SK-N-SH (cell line): Measurements from ENCODE around the gene CCDC187. TPM values are rescaled to one million over a fixed set of nuclear protein-coding genes. Genes with fewer than 3 reads are reported as not detected.

Source experiments
- CTCF ChIA-PET: fragments of 300-600, 350-600 bp; formaldehyde crosslinking; extraction: SDS; loops from one replicate; lab custom pipeline; 2021; lab: Yijun Ruan, JAX
- POLR2A ChIA-PET: fragments of 350-600 bp; sonication (Branson Sonifier 250); formaldehyde crosslinking; extraction: SDS; loops from one replicate; lab custom pipeline; 2020; ENCODE audit warnings: antibody characterized with exemption, inconsistent platforms; lab: Yijun Ruan, JAX
- DNase-seq: peaks from one replicate; pipeline ENCODE4 v3.0.0; 2012
- H2AFZ ChIP-seq: fragments of 200-600 bp; sonication (generic); 2 replicates; pipeline ENCODE4 v1.8.1; 2016; ENCODE audit warnings: antibody characterized with exemption, mild to moderate bottlenecking, low read depth
- H3F3A ChIP-seq: fragments of 200-600 bp; sonication (generic); replicated peaks from 2 replicates; pipeline ENCODE3; 2016; ENCODE audit warnings: antibody characterized with exemption, mild to moderate bottlenecking; ENCODE audit not compliant: insufficient read depth
- H3K27ac ChIP-seq, 2 experiments: fragments of 200-500 bp in 1 of 2; fragments of 200-600 bp in 1 of 2; sonication (Bioruptor generic) in 1 of 2; sonication (generic), shearing (Covaris generic) in 1 of 2; 2 replicates each; pipeline versions ENCODE4 v1.5.1 to v1.6.1; 2014 to 2016; ENCODE audit warnings: low read depth in 2 of 2, inconsistent platforms in 1 of 2, low read length in 1 of 2, mild to moderate bottlenecking in 1 of 2, mixed read lengths in 1 of 2
- H3K27me3 ChIP-seq: fragments of 200-600 bp; sonication (generic), shearing (Covaris generic); 2 replicates; pipeline ENCODE4 v1.6.1; 2016; ENCODE audit warnings: mixed run types; ENCODE audit not compliant: insufficient read depth
- H3K36me3 ChIP-seq, 2 experiments: fragments of 200-500 bp in 1 of 2; fragments of 200-600 bp in 1 of 2; sonication (Bioruptor generic) in 1 of 2; sonication (generic) in 1 of 2; replicated peaks in 1 of 2; 2 replicates each; pipeline versions ENCODE3 to v1.5.1; 2014 to 2016; ENCODE audit warnings: low read length in 1 of 2, mild to moderate bottlenecking in 1 of 2; ENCODE audit not compliant: insufficient read depth in 2 of 2, control insufficient read depth in 1 of 2
- H3K4me1 ChIP-seq, 2 experiments: fragments of 200-500 bp in 1 of 2; fragments of 200-600 bp in 1 of 2; sonication (Bioruptor generic) in 1 of 2; sonication (generic), shearing (Covaris generic) in 1 of 2; 2 replicates each; pipeline versions ENCODE4 v1.5.1 to v1.6.1; 2014 to 2016; ENCODE audit warnings: low read depth in 1 of 2, low read length in 1 of 2, mixed run types in 1 of 2; ENCODE audit not compliant: insufficient read depth in 2 of 2, control insufficient read depth in 1 of 2
- H3K4me2 ChIP-seq: fragments of 200-600 bp; sonication (generic), shearing (Covaris generic); 2 replicates; pipeline ENCODE4 v1.6.1; 2017; ENCODE audit warnings: mixed run types
- H3K4me3 ChIP-seq, 2 experiments: fragments of 200-500 bp in 1 of 2; fragments of 200-600 bp in 1 of 2; sonication (Bioruptor generic) in 1 of 2; sonication (generic), shearing (Covaris generic) in 1 of 2; 2 replicates each; pipeline versions ENCODE4 v1.5.1 to v1.8.1; 2014 to 2016; ENCODE audit warnings: low read depth in 2 of 2, inconsistent platforms in 1 of 2, low read length in 1 of 2, mild to moderate bottlenecking in 1 of 2, mixed read lengths in 1 of 2, moderate library complexity in 1 of 2
- H3K79me2 ChIP-seq: fragments of 200-600 bp; sonication (generic); 2 replicates; pipeline ENCODE4 v1.8.1; 2017; ENCODE audit warnings: mild to moderate bottlenecking; ENCODE audit not compliant: insufficient read depth
- H3K9ac ChIP-seq: fragments of 200-600 bp; sonication (generic); 2 replicates; pipeline ENCODE4 v1.6.1; 2017; ENCODE audit warnings: mixed run types
- H3K9me2 ChIP-seq: fragments of 200-600 bp; sonication (generic); 2 replicates; pipeline ENCODE4 v1.6.1; 2017; ENCODE audit warnings: mixed run types
- H3K9me3 ChIP-seq: fragments of 200-600 bp; sonication (generic); 2 replicates; pipeline ENCODE4 v1.6.1; 2017; ENCODE audit warnings: mixed run types, mild to moderate bottlenecking, moderate library complexity
- H4K20me1 ChIP-seq: fragments of 200-600 bp; sonication (generic); 2 replicates; pipeline ENCODE4 v1.6.1; 2017; ENCODE audit warnings: mild to moderate bottlenecking, mixed run types; ENCODE audit not compliant: insufficient read depth
- CHD2 ChIP-seq: fragments of 150-350 bp; IDR thresholded peaks from 2 replicates; pipeline ENCODE4 v1.6.1; 2018; ENCODE audit warnings: low read length; ENCODE audit not compliant: partially characterized antibody
- ELF1 ChIP-seq: IDR thresholded peaks from 2 replicates; pipeline ENCODE4 v1.4.0; 2012
- EZH2phosphoT487 ChIP-seq: fragments of 200-600 bp; sonication (generic); IDR thresholded peaks from 2 replicates; pipeline ENCODE4 v1.6.1; 2017; ENCODE audit warnings: low read depth, mixed run types, mild to moderate bottlenecking, antibody characterized with exemption, moderate library complexity, borderline replicate concordance
- FOSL2 ChIP-seq: IDR thresholded peaks from 2 replicates; pipeline ENCODE4 v1.4.0; 2012; ENCODE audit warnings: low read depth, mild to moderate bottlenecking, moderate library complexity, borderline replicate concordance
- FOXJ3 ChIP-seq: sonication (generic); formaldehyde crosslinking; IDR thresholded peaks from 2 replicates; pipeline ENCODE4 v1.5.1; 2020; ENCODE audit warnings: mild to moderate bottlenecking, missing genetic modification reagents
- MEF2A ChIP-seq: IDR thresholded peaks from 2 replicates; pipeline ENCODE4 v1.4.0; 2012; ENCODE audit warnings: low read depth, borderline replicate concordance
- MXI1 ChIP-seq: IDR thresholded peaks from 2 replicates; pipeline ENCODE4 v1.6.1; 2012; ENCODE audit warnings: mild to moderate bottlenecking, low read depth, low read length, improper control_type of control experiment
- NRF1 ChIP-seq: IDR thresholded peaks from 2 replicates; pipeline ENCODE4 v1.6.1; 2012; ENCODE audit warnings: low read depth, mild to moderate bottlenecking, low read length
- RAD21 ChIP-seq: IDR thresholded peaks from 2 replicates; pipeline ENCODE4 v1.6.1; 2012; ENCODE audit warnings: mild to moderate bottlenecking, low read length
- RXRA ChIP-seq: IDR thresholded peaks from 2 replicates; pipeline ENCODE4 v1.4.0; 2012; ENCODE audit warnings: low read depth, mild to moderate bottlenecking, borderline replicate concordance
- SIN3A ChIP-seq: IDR thresholded peaks from 2 replicates; pipeline ENCODE4 v1.6.1; 2012; ENCODE audit warnings: low read depth, mild to moderate bottlenecking, low read length, moderate library complexity, borderline replicate concordance
- SMC3 ChIP-seq: IDR thresholded peaks from 2 replicates; pipeline ENCODE4 v1.6.1; 2012; ENCODE audit warnings: low read depth, low read length, improper control_type of control experiment
- TAF1 ChIP-seq: IDR thresholded peaks from 2 replicates; pipeline ENCODE4 v1.6.1; 2012; ENCODE audit warnings: low read depth, mild to moderate bottlenecking, low read length, moderate library complexity, borderline replicate concordance
- TCF12 ChIP-seq: IDR thresholded peaks from 2 replicates; pipeline ENCODE4 v1.4.0; 2012
- TEAD4 ChIP-seq: IDR thresholded peaks from 2 replicates; pipeline ENCODE4 v1.4.0; 2012; ENCODE audit warnings: mild to moderate bottlenecking, borderline replicate concordance; ENCODE audit not compliant: insufficient read depth
- WGBS: methylation state at CpG from one replicate; pipeline ENCODE4 v1.1.6; 2017; ENCODE audit warnings: low lambda C conversion rate; 5-methylcytosine and 5-hydroxymethylcytosine counted together
- polyA plus RNA-seq, 3 experiments: library from polyadenylated mRNA; depleted of rRNA; stranded (reverse); fragments of >200 nt; gene quantifications; 2 replicates each; pipeline ENCODE4 v1.2.3, GENCODE V29; 2012
- TF ChIP-seq, protein P1 (sequence below): fragments of 200-600 bp; sonication (generic); IDR thresholded peaks from 2 replicates; pipeline ENCODE4 v1.6.1; 2017; ENCODE audit warnings: antibody characterized with exemption, mild to moderate bottlenecking, moderate library complexity
- TF ChIP-seq, protein P2 (sequence below): IDR thresholded peaks from 2 replicates; pipeline ENCODE4 v1.4.0; 2012; ENCODE audit warnings: low read depth, borderline replicate concordance
- TF ChIP-seq, protein P3 (sequence below): IDR thresholded peaks from 2 replicates; pipeline ENCODE4 v1.4.0; 2012; ENCODE audit warnings: low read depth, borderline replicate concordance
- TF ChIP-seq, protein P4 (sequence below): IDR thresholded peaks from 2 replicates; pipeline ENCODE4 v1.4.0; 2012; ENCODE audit warnings: low read depth

The CCDC187 gene
- not detected in 2 replicates for polyA plus RNA-seq (2012; rRNA removed)
- polyA plus RNA-seq (2012; cell fraction: cytosol; rRNA removed) = not detected in 2 replicates
- 0.02 TPM in 1 of 2 replicates, not detected in the other for polyA plus RNA-seq (2012; cell fraction: nucleus; rRNA removed)

DNA sequence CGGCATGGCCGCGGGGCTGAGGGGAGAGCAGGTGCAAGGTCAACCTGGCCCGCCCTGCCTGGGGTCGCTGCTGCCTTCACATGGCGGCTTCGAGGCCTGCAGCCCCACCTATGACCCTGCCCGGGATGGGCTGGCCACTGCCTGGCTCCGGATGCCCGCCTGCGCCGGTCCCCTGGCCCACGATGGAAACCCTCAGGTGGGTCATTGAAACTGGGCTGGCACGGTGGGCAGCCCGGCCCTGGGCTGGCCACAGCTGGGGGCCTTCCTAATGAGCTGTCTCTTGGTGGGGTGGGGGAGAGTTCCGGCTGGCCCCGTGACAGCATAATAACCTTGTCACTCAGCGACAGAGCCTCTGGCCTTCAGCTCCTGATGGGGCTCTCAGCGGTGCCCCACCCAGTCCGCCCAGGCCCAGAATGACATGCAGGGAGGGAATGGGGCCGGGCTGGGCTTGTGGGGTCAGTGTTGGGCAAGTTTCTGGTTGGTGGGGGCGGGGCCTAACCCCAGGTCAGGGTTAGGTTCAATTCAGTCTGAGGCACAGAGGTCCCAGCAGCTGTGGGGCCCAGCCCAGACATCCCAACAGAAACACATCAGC, at the start of gene CCDC187:
CCDC187 (minus strand) TSS at position 270 of the 592 bp plus-strand sequence; CDS start at position 6, 264 bp downstream.
- no peak within 1 kb of the TSS for H3K9ac ChIP-seq
- no peak within 1 kb of the TSS for H3K27ac ChIP-seq
- H3K4me3 ChIP-seq = no peak within 1 kb of the TSS
- TF ChIP-seq, protein P1, sequence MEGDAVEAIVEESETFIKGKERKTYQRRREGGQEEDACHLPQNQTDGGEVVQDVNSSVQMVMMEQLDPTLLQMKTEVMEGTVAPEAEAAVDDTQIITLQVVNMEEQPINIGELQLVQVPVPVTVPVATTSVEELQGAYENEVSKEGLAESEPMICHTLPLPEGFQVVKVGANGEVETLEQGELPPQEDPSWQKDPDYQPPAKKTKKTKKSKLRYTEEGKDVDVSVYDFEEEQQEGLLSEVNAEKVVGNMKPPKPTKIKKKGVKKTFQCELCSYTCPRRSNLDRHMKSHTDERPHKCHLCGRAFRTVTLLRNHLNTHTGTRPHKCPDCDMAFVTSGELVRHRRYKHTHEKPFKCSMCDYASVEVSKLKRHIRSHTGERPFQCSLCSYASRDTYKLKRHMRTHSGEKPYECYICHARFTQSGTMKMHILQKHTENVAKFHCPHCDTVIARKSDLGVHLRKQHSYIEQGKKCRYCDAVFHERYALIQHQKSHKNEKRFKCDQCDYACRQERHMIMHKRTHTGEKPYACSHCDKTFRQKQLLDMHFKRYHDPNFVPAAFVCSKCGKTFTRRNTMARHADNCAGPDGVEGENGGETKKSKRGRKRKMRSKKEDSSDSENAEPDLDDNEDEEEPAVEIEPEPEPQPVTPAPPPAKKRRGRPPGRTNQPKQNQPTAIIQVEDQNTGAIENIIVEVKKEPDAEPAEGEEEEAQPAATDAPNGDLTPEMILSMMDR = no peak
- TF ChIP-seq TCF12 (no peak), NRF1 (no peak), TAF1 (no peak), TEAD4 (no peak), SMC3 (no peak), RAD21 (no peak), SIN3A (no peak), MEF2A (no peak)
- TF ChIP-seq, all 33 proteins: peak for 0
- Histone ChIP-seq H3K36me3 (no peaks in the 10 kb centered on the region), H3K4me1 (peaks cover 0 to 5% of the 10 kb centered on the region in 2 experiments; a peak in 1 of 4 replicates), H3K4me2 (no peak within 1 kb of the TSS), H2AFZ (no peak within 1 kb of the TSS), H4K20me1 (no peaks in the 10 kb centered on the region), H3F3A (peaks cover 5% of the 10 kb centered on the region), H3K9me2 (no peaks in the 10 kb centered on the region), H3K79me2 (no peaks in the 10 kb centered on the region), H3K9me3 (no peaks in the 10 kb centered on the region), H3K27me3 (no peaks in the 10 kb centered on the region)
- 71% methylated on average over 6 of the region's 22 CpGs for WGBS
- DNase-seq = no peak
- ChIA-PET CTCF (interaction anchor here (0.8 to 1.1 kb wide), 3 partner anchors 13 to 79 kb away, joined by 3 read pairs; no protein-coding TSS in a partner anchor), POLR2A (no interaction called here)

DNA sequence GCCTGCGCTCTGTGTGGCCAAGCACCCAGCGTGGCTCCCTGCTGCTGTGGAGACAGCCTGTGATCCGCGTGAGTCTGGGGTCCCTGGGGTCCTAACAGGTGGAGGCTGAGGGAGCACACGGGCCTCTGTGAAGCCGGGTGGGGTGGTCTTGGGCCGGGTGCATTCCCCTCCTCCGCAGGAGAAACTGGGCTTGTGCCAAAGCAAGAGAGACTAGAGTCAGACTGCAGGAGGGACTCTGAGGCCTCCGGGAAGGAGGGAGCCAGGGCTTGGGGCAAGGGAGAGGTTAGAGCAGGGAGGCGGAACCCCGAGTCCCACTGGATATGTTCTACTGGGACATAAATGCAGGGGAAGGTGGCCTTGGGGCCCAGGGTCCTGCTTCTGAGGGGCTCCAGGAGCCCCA, 49.2 kb upstream of the CCDC187 start:
- no peak for TF ChIP-seq FOSL2
- TF ChIP-seq, protein P2, sequence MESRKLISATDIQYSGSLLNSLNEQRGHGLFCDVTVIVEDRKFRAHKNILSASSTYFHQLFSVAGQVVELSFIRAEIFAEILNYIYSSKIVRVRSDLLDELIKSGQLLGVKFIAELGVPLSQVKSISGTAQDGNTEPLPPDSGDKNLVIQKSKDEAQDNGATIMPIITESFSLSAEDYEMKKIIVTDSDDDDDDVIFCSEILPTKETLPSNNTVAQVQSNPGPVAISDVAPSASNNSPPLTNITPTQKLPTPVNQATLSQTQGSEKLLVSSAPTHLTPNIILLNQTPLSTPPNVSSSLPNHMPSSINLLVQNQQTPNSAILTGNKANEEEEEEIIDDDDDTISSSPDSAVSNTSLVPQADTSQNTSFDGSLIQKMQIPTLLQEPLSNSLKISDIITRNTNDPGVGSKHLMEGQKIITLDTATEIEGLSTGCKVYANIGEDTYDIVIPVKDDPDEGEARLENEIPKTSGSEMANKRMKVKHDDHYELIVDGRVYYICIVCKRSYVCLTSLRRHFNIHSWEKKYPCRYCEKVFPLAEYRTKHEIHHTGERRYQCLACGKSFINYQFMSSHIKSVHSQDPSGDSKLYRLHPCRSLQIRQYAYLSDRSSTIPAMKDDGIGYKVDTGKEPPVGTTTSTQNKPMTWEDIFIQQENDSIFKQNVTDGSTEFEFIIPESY = no peak
- no peak for TF ChIP-seq SIN3A
- TF ChIP-seq EZH2phosphoT487 = no peak
- TF ChIP-seq TAF1 = no peak
- TF ChIP-seq RAD21 = no peak
- TF ChIP-seq, protein P3, sequence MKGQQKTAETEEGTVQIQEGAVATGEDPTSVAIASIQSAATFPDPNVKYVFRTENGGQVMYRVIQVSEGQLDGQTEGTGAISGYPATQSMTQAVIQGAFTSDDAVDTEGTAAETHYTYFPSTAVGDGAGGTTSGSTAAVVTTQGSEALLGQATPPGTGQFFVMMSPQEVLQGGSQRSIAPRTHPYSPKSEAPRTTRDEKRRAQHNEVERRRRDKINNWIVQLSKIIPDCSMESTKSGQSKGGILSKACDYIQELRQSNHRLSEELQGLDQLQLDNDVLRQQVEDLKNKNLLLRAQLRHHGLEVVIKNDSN = no peak
- TF ChIP-seq RXRA = no peak
- no peak for TF ChIP-seq ELF1
- TF ChIP-seq FOXJ3 (CRISPR knock-in tag) = no peak
- TF ChIP-seq CHD2 = no peak
- TF ChIP-seq MXI1 = no peak
- TF ChIP-seq, protein P4, sequence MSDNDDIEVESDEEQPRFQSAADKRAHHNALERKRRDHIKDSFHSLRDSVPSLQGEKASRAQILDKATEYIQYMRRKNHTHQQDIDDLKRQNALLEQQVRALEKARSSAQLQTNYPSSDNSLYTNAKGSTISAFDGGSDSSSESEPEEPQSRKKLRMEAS = no peak
- TF ChIP-seq TEAD4 = no peak
- Histone ChIP-seq H3F3A (no peaks in the 10 kb centered on the region), H3K9me2 (no peaks in the 10 kb centered on the region), H3K79me2 (no peaks in the 10 kb centered on the region), H3K27me3 (no peaks in the 10 kb centered on the region), H3K27ac (no peak overlapping the region), H3K4me3 (no peak overlapping the region), H4K20me1 (no peaks in the 10 kb centered on the region), H3K4me2 (no peak overlapping the region), H3K9me3 (no peaks in the 10 kb centered on the region), H3K4me1 (peaks cover 0 to 51% of the 10 kb centered on the region in 2 experiments; a peak in 1 of 4 replicates), H3K36me3 (peaks cover 0 to 14% of the 10 kb centered on the region in 2 experiments), H2AFZ (no peak overlapping the region), H3K9ac (no peak overlapping the region)
- ChIA-PET POLR2A (no interaction called here), CTCF (interaction anchor here (1.2 to 4.1 kb wide), 4 partner anchors 8 to 69 kb away, joined by 3 to 23 read pairs (median 11); partner anchors contain the start of gene DNLZ)
- no peak for DNase-seq
- WGBS = 46% methylated on average over 3 of the region's 11 CpGs
